Ovary (tissue), 3 donors: ENCODE measurements around the gene SPAG9.

Source experiments
- CTCF ChIP-seq, 3 donors: fragments of 450-650 bp in 2 of 3; fragments of 200-600 bp in 1 of 3; IDR thresholded peaks; one replicate each; pipeline versions ENCODE4 v1.5.1 to v1.8.0; 2016 to 2022; ENCODE audit warnings: antibody characterized with exemption in 3 of 3, mild to moderate bottlenecking in 1 of 3
- POLR2A ChIP-seq: fragments of 450-650 bp; IDR thresholded peaks from one replicate; pipeline ENCODE4 v1.6.1; 2017; ENCODE audit warnings: antibody characterized with exemption, mild to moderate bottlenecking, moderate library complexity
- donor health status: DM: no; HTN: no; CAD: no.

- TF ChIP-seq CTCF (IDR thresholded peaks at IDR 0.05) = no peak
- TF ChIP-seq POLR2A = no peak
Observed at GRCh38 chr17:50993544-50993943, 127.1 kb downstream of the SPAG9 start.
